T47D (cell line): ENCODE measurements around the gene KIAA0513.

Experiments used
- DNase-seq, 2 experiments: peaks; one replicate each; pipeline versions ENCODE4 v3.0.0 to v3.0.0-alpha.2; 2011 to 2012; ENCODE audit warnings: low read depth in 1 of 2, low spot score in 1 of 2
- JUND ChIP-seq: IDR thresholded peaks from 2 replicates; pipeline ENCODE4 v1.6.1; 2012; ENCODE audit warnings: low read depth
- in situ Hi-C: cut with HindIII; loops from 2 replicates; pipeline ENCODE4 v1.10.0; 2016; ENCODE audit warnings: low sequenced_read_pairs, low pct_unique_long_range_greater_than_20kb

The KIAA0513 gene

GRCh38 chr16:85041219-85042166, 13.9 kb downstream of the KIAA0513 start:
- TF ChIP-seq JUND: no peak
- DNase-seq: no peak
- in situ Hi-C loops: no loop called here

- DNase-seq: no peak
- in situ Hi-C loops: no loop called here
- no peak for TF ChIP-seq JUND
These were observed 14.6 kb downstream of the KIAA0513 start for GRCh38 chr16:85042167-85042526.

GRCh38 chr16:85042606-85043005, 15.0 kb downstream of the KIAA0513 start:
- TF ChIP-seq JUND: no peak
- no peak for DNase-seq
- in situ Hi-C loops: no loop called here

GRCh38 chr16:85045077-85045476, 17.5 kb downstream of the KIAA0513 start:
- no peak for TF ChIP-seq JUND
- in situ Hi-C loops: no loop called here
- no peak for DNase-seq

GRCh38 chr16:85045641-85046471, 18.3 kb downstream of the KIAA0513 start:
- no peak for DNase-seq

GRCh38 chr16:85046472-85046916, 18.9 kb downstream of the KIAA0513 start:
- no peak for TF ChIP-seq JUND
- in situ Hi-C loops: no loop called here
- no peak for DNase-seq

More at GRCh38 chr16:85045641-85046471, 18.3 kb downstream of the KIAA0513 start:
- TF ChIP-seq JUND: no peak
- in situ Hi-C loops: no loop called here

- DNase-seq: no peak
- TF ChIP-seq JUND: no peak
- in situ Hi-C loops: no loop called here
These were observed 19.6 kb downstream of the KIAA0513 start for GRCh38 chr16:85046931-85047866.

GRCh38 chr16:85047867-85048455, 20.4 kb downstream of the KIAA0513 start:
- DNase-seq: no peak
- in situ Hi-C loops: no loop called here
- TF ChIP-seq JUND: no peak

- in situ Hi-C loops: no loop called here
These were observed 21.4 kb downstream of the KIAA0513 start for GRCh38 chr16:85048921-85049562.

GRCh38 chr16:85049706-85050305, 22.2 kb downstream of the KIAA0513 start:
- DNase-seq: no peak
- TF ChIP-seq JUND: no peak
- in situ Hi-C loops: no loop called here

More at GRCh38 chr16:85048921-85049562, 21.4 kb downstream of the KIAA0513 start:
- no peak for DNase-seq
- no peak for TF ChIP-seq JUND

- no peak for TF ChIP-seq JUND
- no peak for DNase-seq
- in situ Hi-C loops: no loop called here
These were observed 23.5 kb downstream of the KIAA0513 start for GRCh38 chr16:85051067-85051581.
